NT2/D1 (cell line): ENCODE data around the gene CDK14.

Experiments used
- DNase-seq: peaks from one replicate; pipeline ENCODE4 v3.0.0-alpha.2; 2011; ENCODE audit warnings: low read depth, low spot score
- H3K27me3 ChIP-seq: 2 replicates; pipeline ENCODE4 v1.6.0; 2011; ENCODE audit warnings: mild to moderate bottlenecking; ENCODE audit not compliant: insufficient read length, insufficient read depth
- H3K36me3 ChIP-seq: 2 replicates; pipeline ENCODE4 v1.6.1; 2011; ENCODE audit warnings: mild to moderate bottlenecking, low read length, mixed read lengths; ENCODE audit not compliant: insufficient read depth, insufficient read length
- H3K4me1 ChIP-seq: 2 replicates; pipeline ENCODE4 v1.5.1; 2011; ENCODE audit not compliant: insufficient read depth, insufficient read length
- H3K4me3 ChIP-seq: 2 replicates; pipeline ENCODE4 v1.5.1; 2011; ENCODE audit warnings: low read depth; ENCODE audit not compliant: insufficient read length
- H3K9ac ChIP-seq: 2 replicates; pipeline ENCODE4 v1.6.0; 2011; ENCODE audit warnings: low read depth; ENCODE audit not compliant: insufficient read length
- H3K9me3 ChIP-seq: 2 replicates; pipeline ENCODE4 v1.5.1; 2011; ENCODE audit warnings: mild to moderate bottlenecking, low read length; ENCODE audit not compliant: insufficient read depth
- SUZ12 ChIP-seq: IDR thresholded peaks from 2 replicates; pipeline ENCODE4 v1.6.1; 2011; ENCODE audit not compliant: insufficient read length, insufficient read depth; ENCODE audit errors: extremely low read depth
- YY1 ChIP-seq: IDR thresholded peaks from 2 replicates; pipeline ENCODE4 v1.6.1; 2011; ENCODE audit not compliant: insufficient read length, insufficient read depth
- ZNF274 ChIP-seq: IDR thresholded peaks from 2 replicates; pipeline ENCODE4 v1.6.1; 2011; ENCODE audit warnings: mild to moderate bottlenecking, low read depth, low read length

The CDK14 gene

GRCh38 chr7:90988996-90989765 is 393.1 kb downstream of the CDK14 start:
- DNase-seq = no peak
- no peaks in the 10 kb centered on the region for H3K9me3 ChIP-seq
- H3K9ac ChIP-seq = no peak overlapping the region
- no peak overlapping the region for H3K4me3 ChIP-seq
- no peaks in the 10 kb centered on the region for H3K36me3 ChIP-seq
- TF ChIP-seq SUZ12 (no peak), YY1 (no peak), ZNF274 (no peak)
- H3K4me1 ChIP-seq = no peaks in the 10 kb centered on the region
- H3K27me3 ChIP-seq = no peaks in the 10 kb centered on the region

- no peaks in the 10 kb centered on the region for H3K9me3 ChIP-seq
- DNase-seq = no peak
- H3K4me3 ChIP-seq = no peak overlapping the region
- no peak overlapping the region for H3K9ac ChIP-seq
- no peaks in the 10 kb centered on the region for H3K27me3 ChIP-seq
- no peaks in the 10 kb centered on the region for H3K36me3 ChIP-seq
- TF ChIP-seq ZNF274 (no peak), SUZ12 (no peak), YY1 (no peak)
- no peaks in the 10 kb centered on the region for H3K4me1 ChIP-seq
Observed at GRCh38 chr7:90994121-90994520, 398.0 kb downstream of the CDK14 start.

- H3K9ac ChIP-seq = no peak overlapping the region
- DNase-seq = no peak
Observed at GRCh38 chr7:90994601-90995000, 398.5 kb downstream of the CDK14 start.

GRCh38 chr7:90995996-90996395 is 399.9 kb downstream of the CDK14 start:
- no peaks in the 10 kb centered on the region for H3K36me3 ChIP-seq
- H3K9ac ChIP-seq = no peak overlapping the region
- H3K4me3 ChIP-seq = no peak overlapping the region
- H3K4me1 ChIP-seq = no peaks in the 10 kb centered on the region
- TF ChIP-seq ZNF274 (no peak), SUZ12 (no peak), YY1 (no peak)
- H3K27me3 ChIP-seq = no peaks in the 10 kb centered on the region
- DNase-seq = no peak
- H3K9me3 ChIP-seq = no peaks in the 10 kb centered on the region

More at GRCh38 chr7:90994601-90995000, 398.5 kb downstream of the CDK14 start:
- no peak for TF ChIP-seq ZNF274
- no peak for TF ChIP-seq SUZ12
- TF ChIP-seq YY1 = no peak
- H3K4me1 ChIP-seq = no peaks in the 10 kb centered on the region
- no peaks in the 10 kb centered on the region for H3K36me3 ChIP-seq
- no peaks in the 10 kb centered on the region for H3K27me3 ChIP-seq
- H3K9me3 ChIP-seq = no peaks in the 10 kb centered on the region
- no peak overlapping the region for H3K4me3 ChIP-seq

- no peak overlapping the region for H3K4me3 ChIP-seq
- no peaks in the 10 kb centered on the region for H3K9me3 ChIP-seq
- no peak overlapping the region for H3K9ac ChIP-seq
- DNase-seq = no peak
- H3K36me3 ChIP-seq = no peaks in the 10 kb centered on the region
- no peaks in the 10 kb centered on the region for H3K4me1 ChIP-seq
- no peaks in the 10 kb centered on the region for H3K27me3 ChIP-seq
- TF ChIP-seq ZNF274 = no peak
- no peak for TF ChIP-seq SUZ12
- TF ChIP-seq YY1 = no peak
Observed at GRCh38 chr7:90999989-91000979, 404.2 kb downstream of the CDK14 start.

GRCh38 chr7:91005024-91005423 is 408.9 kb downstream of the CDK14 start:
- DNase-seq = no peak
- Histone ChIP-seq H3K9me3 (no peaks in the 10 kb centered on the region), H3K27me3 (no peaks in the 10 kb centered on the region), H3K36me3 (no peaks in the 10 kb centered on the region), H3K4me1 (no peaks in the 10 kb centered on the region), H3K4me3 (no peak overlapping the region), H3K9ac (no peak overlapping the region)
- TF ChIP-seq YY1 (no peak), SUZ12 (no peak), ZNF274 (no peak)

- Histone ChIP-seq H3K9ac (no peak overlapping the region), H3K9me3 (no peaks in the 10 kb centered on the region), H3K4me3 (no peak overlapping the region), H3K4me1 (no peaks in the 10 kb centered on the region), H3K27me3 (no peaks in the 10 kb centered on the region), H3K36me3 (no peaks in the 10 kb centered on the region)
- TF ChIP-seq SUZ12 (no peak), YY1 (no peak), ZNF274 (no peak)
- no peak for DNase-seq
Observed at GRCh38 chr7:91005841-91006240, 409.7 kb downstream of the CDK14 start.
